Measurements from ENCODE around the gene OPA3. TPM values are rescaled to one million over a fixed set of nuclear protein-coding genes. Genes with fewer than 3 reads are reported as not detected.
"Not testable (repeated sequence)": the region's sequence is repeated elsewhere in the genome, so short reads cannot be mapped to it uniquely, and the experiment has no call there.

Gene OPA3
- total and polyA plus RNA-seq, 9 donors = 2.0 to 16.6 (median 9.2) TPM

DNA sequence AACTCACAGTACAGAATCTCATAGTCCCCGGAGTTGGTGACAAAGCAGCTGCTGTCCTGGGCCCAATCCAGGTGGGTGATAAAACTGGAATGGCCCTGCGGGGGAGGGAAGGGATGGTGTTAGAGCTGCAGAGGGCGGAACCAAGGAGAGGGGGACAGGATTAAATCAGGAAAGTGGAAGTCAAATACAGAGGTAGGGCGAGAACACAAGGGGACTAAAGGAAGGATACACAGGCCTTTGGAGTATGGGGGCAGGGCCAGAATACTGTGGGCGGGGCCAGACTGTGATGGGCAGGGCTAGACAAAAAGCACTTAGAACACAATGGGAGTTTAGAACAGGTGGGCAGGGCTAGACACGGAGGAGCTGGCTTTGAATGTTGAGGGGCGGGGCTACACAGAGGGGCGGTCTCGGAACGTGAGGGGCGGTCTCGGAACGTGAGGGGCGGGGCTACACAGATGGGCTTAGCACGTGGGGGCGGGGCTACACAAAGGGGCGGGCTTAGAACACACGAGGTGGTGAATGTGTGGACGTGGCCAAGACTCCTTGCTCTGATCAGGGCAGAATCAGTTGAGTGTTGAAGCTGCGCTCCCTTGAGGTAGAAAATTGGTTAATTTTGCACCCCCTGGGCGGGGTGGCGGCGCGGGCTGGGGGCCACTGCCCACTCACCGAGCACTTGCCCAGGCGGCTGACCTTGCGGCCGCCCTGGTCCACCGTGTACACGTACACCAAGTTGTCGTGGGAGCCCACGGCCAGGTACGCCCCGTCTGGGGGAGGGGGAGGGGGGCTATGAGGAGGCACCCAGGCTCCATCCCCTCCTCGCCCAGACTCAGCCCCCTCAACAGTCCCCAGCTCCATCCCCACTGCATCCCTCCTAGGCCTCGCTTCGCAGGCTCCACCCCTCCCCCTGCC lies 31.4 kb upstream of the OPA3 start:
- Histone ChIP-seq H3K4me3 (no peak overlapping the region), H3K9me3 (no peaks in the 10 kb centered on the region), H3K36me3 (no peaks in the 10 kb centered on the region), H3K27me3 (no peaks in the 10 kb centered on the region), H3K4me1 (ENCODE audit: insufficient read depth) (peaks cover 5% of the 10 kb centered on the region), H3K27ac (peak overlapping the region in 1 of 2 donors; percentile 61)
- peak; percentile 87 to 95 (median 92) for DNase-seq
- WGBS, 3 donors = 20 to 30% (median 28%) methylated on average over 35 to 37 of the region's 37 CpGs
- intact Hi-C loops (cut with DNase I) = no loop called here
- no peak for TF ChIP-seq POLR2A (IDR thresholded peaks at IDR 0.05)
- TF ChIP-seq EP300 (IDR thresholded peaks at IDR 0.05) = no peak
- TF ChIP-seq, protein P1, sequence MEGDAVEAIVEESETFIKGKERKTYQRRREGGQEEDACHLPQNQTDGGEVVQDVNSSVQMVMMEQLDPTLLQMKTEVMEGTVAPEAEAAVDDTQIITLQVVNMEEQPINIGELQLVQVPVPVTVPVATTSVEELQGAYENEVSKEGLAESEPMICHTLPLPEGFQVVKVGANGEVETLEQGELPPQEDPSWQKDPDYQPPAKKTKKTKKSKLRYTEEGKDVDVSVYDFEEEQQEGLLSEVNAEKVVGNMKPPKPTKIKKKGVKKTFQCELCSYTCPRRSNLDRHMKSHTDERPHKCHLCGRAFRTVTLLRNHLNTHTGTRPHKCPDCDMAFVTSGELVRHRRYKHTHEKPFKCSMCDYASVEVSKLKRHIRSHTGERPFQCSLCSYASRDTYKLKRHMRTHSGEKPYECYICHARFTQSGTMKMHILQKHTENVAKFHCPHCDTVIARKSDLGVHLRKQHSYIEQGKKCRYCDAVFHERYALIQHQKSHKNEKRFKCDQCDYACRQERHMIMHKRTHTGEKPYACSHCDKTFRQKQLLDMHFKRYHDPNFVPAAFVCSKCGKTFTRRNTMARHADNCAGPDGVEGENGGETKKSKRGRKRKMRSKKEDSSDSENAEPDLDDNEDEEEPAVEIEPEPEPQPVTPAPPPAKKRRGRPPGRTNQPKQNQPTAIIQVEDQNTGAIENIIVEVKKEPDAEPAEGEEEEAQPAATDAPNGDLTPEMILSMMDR (IDR thresholded peaks at IDR 0.05) = no peak

DNA sequence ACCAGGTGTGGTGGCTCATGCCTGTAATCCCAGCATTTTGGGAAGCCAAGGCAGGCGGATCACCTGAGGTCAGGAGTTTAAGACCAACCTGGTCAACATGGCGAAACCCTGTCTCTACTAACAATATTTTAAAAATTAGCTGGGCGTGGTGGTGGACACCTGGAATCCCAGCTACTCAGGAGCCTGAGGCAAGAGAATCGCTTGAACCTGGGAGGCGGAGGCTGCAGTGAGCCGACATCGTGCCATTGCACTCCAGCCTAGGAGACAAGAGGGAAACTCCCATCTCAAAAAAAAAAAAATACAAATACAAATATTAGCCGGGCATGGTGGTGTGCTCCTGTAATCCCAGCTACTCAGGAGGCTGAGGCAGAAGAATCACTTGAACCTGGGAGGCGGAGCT lies 30.5 kb upstream of the OPA3 start:
- H3K27ac ChIP-seq; H3K9me3 ChIP-seq; DNase-seq; H3K27me3 ChIP-seq; H3K4me3 ChIP-seq; intact Hi-C loops (cut with DNase I); H3K36me3 ChIP-seq; H3K4me1 ChIP-seq (ENCODE audit: insufficient read depth): not testable (repeated sequence)
- WGBS, 3 donors = 90 to 92% (median 91%) methylated on average over 9 of the region's 9 CpGs

DNA sequence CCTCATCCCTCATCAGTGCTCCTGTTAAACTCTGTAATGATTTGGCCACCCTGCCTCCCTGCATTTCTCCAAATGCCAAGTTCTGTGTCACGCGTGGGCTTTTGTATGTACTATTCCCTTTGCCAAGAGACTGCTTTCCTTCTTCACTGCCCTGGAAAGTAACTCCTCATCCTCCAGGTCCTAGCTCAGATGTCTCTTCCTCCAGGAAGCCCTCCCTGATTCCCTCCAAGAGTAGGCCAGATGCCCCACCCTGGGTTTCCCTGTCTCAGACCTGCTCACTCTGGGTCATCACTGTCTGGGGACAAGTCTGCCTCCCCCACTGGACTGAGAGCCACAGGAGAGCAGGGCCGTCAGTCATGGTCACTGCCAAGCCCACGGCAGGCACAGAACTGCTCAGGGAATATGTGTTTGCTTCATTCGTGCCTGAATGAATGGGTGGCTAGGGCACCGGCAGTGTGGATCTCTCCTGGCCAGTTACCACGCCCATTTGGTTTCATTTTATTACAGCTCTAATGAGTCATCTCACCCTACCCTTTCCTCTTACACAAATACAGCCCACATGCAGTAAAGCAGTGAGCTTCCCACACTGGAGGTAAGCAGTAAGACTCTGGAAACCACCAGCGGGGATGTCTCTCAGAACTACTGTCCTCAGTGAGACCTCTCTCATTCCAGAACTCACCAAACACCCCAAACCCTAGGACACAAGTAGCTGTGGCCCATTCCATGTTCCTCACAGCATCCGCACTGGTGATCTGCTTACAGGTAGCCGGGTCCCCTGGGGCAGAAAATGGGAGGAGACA lies 29.5 kb upstream of the OPA3 start:
- DNase-seq = no peak
- H3K9me3 ChIP-seq = no peaks in the 10 kb centered on the region
- intact Hi-C loops (cut with DNase I) = no loop called here
- H3K4me1 ChIP-seq (ENCODE audit: insufficient read depth) = peaks cover 5% of the 10 kb centered on the region
- no peaks in the 10 kb centered on the region for H3K36me3 ChIP-seq
- 64 to 74% (median 71%) methylated on average over 10 of the region's 10 CpGs for WGBS, 3 donors
- no peak overlapping the region for H3K4me3 ChIP-seq
- no peaks in the 10 kb centered on the region for H3K27me3 ChIP-seq
- TF ChIP-seq POLR2A (IDR thresholded peaks at IDR 0.05) (no peak), EP300 (IDR thresholded peaks at IDR 0.05) (no peak)
- TF ChIP-seq, protein P1 (IDR thresholded peaks at IDR 0.05) = no peak
- no peak overlapping the region for H3K27ac ChIP-seq

DNA sequence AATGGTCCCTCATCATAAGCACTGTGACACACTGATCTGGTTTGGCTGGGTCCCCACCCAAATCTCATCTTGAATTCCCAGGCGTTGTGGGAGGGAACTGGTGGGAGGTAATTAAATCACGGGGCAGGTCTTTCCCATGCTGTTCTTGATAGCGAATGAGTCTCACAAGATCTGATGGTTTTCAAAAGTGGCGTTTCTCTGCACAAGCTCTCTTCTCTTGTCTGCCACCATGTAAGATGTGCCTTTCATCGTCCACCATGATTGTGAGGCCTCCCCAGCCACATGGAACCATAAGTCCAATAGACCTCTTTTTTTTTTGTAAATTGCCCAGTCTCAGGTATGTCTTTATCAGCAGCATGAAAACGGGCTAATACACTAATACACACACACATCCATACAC lies 24.3 kb upstream of the OPA3 start:
- Histone ChIP-seq H3K27me3 (no peaks in the 10 kb centered on the region), H3K27ac (no peak overlapping the region), H3K36me3 (no peaks in the 10 kb centered on the region), H3K4me1 (ENCODE audit: insufficient read depth) (no peaks in the 10 kb centered on the region), H3K4me3 (no peak overlapping the region), H3K9me3 (peaks cover 0 to 4% of the 10 kb centered on the region in 2 donors)
- TF ChIP-seq POLR2A (IDR thresholded peaks at IDR 0.05) (no peak), EP300 (IDR thresholded peaks at IDR 0.05) (no peak)
- TF ChIP-seq, protein P1 (IDR thresholded peaks at IDR 0.05) = no peak
- no peak for DNase-seq
- intact Hi-C loops (cut with DNase I) = no loop called here
- 88 to 93% (median 91%) methylated on average over 6 of the region's 6 CpGs for whole genome bisulfite sequencing, 3 donors

All from ovary (tissue), 9 donors.